Lower leg skin (tissue), 4 donors: ENCODE measurements around the gene COL19A1. TPM values are rescaled to one million over a fixed set of nuclear protein-coding genes. Genes with fewer than 3 reads are reported as not detected.

Experiments
- DNase-seq, 2 donors: peaks; one replicate each; pipeline ENCODE4 v3.0.0-alpha.2; 2019; ENCODE audit warnings: low spot score in 2 of 2
- H3K4me3 ChIP-seq: fragments of 200-600 bp; sonication (generic); 2 replicates; pipeline ENCODE4 v1.5.1; 2017; ENCODE audit warnings: mild to moderate bottlenecking, low read depth; ENCODE audit not compliant: poor library complexity, severe bottlenecking
- CTCF ChIP-seq, 3 donors: fragments of 450-650 bp; IDR thresholded peaks; one replicate each; pipeline ENCODE4 v1.5.1; 2016; ENCODE audit warnings: antibody characterized with exemption in 3 of 3, mild to moderate bottlenecking in 3 of 3, moderate library complexity in 2 of 3
- POLR2A ChIP-seq, 2 donors: fragments of 450-650 bp; IDR thresholded peaks; one replicate each; pipeline ENCODE4 v1.6.1; 2016 to 2017; ENCODE audit warnings: antibody characterized with exemption in 2 of 2, mild to moderate bottlenecking in 1 of 2, moderate library complexity in 1 of 2
- WGBS, 2 donors: methylation state at CpG; one replicate each; pipeline ENCODE4 v1.1.5; 2018; 5-methylcytosine and 5-hydroxymethylcytosine counted together
- intact Hi-C: fragments of 100-400 bp; cut with DNase I; formaldehyde crosslinking; loops from one replicate; pipeline ENCODE4 v1.15.0; 2023; ENCODE audit warnings: low total_unique reads
- total RNA-seq, 4 donors: library from RNA; depleted of rRNA; stranded (reverse); fragments of >200 nt; gene quantifications; one replicate each; pipeline ENCODE4 v1.1.0, GENCODE V29; 2016

Gene COL19A1
- total RNA-seq, 4 donors from 2014 or later = 0.12 to 0.19 TPM; not detected in 2

- DNase-seq = no peak
- TF ChIP-seq POLR2A (IDR thresholded peaks at IDR 0.05) (no peak), CTCF (IDR thresholded peaks at IDR 0.05) (no peak)
- 56 to 83% methylated on average over 1 of the region's 1 CpG for WGBS, 2 donors
- H3K4me3 ChIP-seq = no peak overlapping the region
- intact Hi-C loops = no loop called here
Observed at GRCh38 chr6:70157086-70157485, 290.7 kb downstream of the COL19A1 start.

GRCh38 chr6:70160276-70160675, 293.9 kb downstream of the COL19A1 start:
- TF ChIP-seq POLR2A (IDR thresholded peaks at IDR 0.05) = no peak
- TF ChIP-seq CTCF (IDR thresholded peaks at IDR 0.05) = no peak
- WGBS, 2 donors = 21 to 23% methylated on average over 1 of the region's 1 CpG
- no peak for DNase-seq
- H3K4me3 ChIP-seq = no peak overlapping the region
- intact Hi-C loops = no loop called here

- no peak for TF ChIP-seq CTCF (IDR thresholded peaks at IDR 0.05)
- TF ChIP-seq POLR2A (IDR thresholded peaks at IDR 0.05) = no peak
- no peak overlapping the region for H3K4me3 ChIP-seq
- intact Hi-C loops = no loop called here
- DNase-seq = no peak
- WGBS, 2 donors = 74 to 80% methylated on average over 3 of the region's 3 CpGs
Observed at GRCh38 chr6:70162972-70163371, 296.6 kb downstream of the COL19A1 start.

- DNase-seq = no peak
- no peak for TF ChIP-seq CTCF (IDR thresholded peaks at IDR 0.05)
- no peak overlapping the region for H3K4me3 ChIP-seq
- WGBS, 2 donors = 94 to 98% methylated on average over 3 of the region's 3 CpGs
- intact Hi-C loops = no loop called here
Observed at GRCh38 chr6:70163795-70164194, 297.4 kb downstream of the COL19A1 start.

- no peak overlapping the region for H3K4me3 ChIP-seq
- no peak for TF ChIP-seq CTCF (IDR thresholded peaks at IDR 0.05)
- no peak for TF ChIP-seq POLR2A (IDR thresholded peaks at IDR 0.05)
- DNase-seq = no peak
- 30 to 38% methylated on average over 2 of the region's 2 CpGs for WGBS, 2 donors
- intact Hi-C loops = no loop called here
Observed at GRCh38 chr6:70164556-70164955, 298.2 kb downstream of the COL19A1 start.
